ENCODE results near the gene OR2T3. TPM values are rescaled to one million over a fixed set of nuclear protein-coding genes. Genes with fewer than 3 reads are reported as not detected.
"Not testable (repeated sequence)": the region's sequence is repeated elsewhere in the genome, so short reads cannot be mapped to it uniquely, and the experiment has no call there.

OR2T3 gene
- not detected for total RNA-seq
- 0.14 TPM for total RNA-seq (2013)

GRCh38 chr1:248473051-248473450 is at the start of gene OR2T3:
OR2T3 (plus strand) TSS chr1:248473351; CDS start chr1:248473351, 0 bp downstream.
- H3K4me3 Mint-ChIP-seq; H3K36me3 Mint-ChIP-seq; H3K27me3 ChIP-seq (ENCODE audit: control insufficient read depth, insufficient read depth, low read length); H3K27ac ChIP-seq (ENCODE audit: low read length); H3K9me3 Mint-ChIP-seq; H3K27me3 Mint-ChIP-seq (ENCODE audit: low read depth in 2 of 2); H3K9me3 ChIP-seq (ENCODE audit: control insufficient read depth, insufficient read depth, low read length); intact Hi-C loops (cut with micrococcal nuclease); H3K36me3 ChIP-seq (ENCODE audit: control insufficient read depth, insufficient read depth, low read length); H3K4me1 Mint-ChIP-seq; DNase-seq; ATAC-seq; H3K27ac Mint-ChIP-seq; H3K4me1 ChIP-seq (ENCODE audit: control insufficient read depth, insufficient read depth, low read length); H3K4me3 ChIP-seq (ENCODE audit: low read length): not testable (repeated sequence)
- no CpG with 5 or more reads among the region's 2 CpGs for WGBS (ENCODE audit: insufficient coverage)

GRCh38 chr1:248427526-248428191 is 45.5 kb upstream of the OR2T3 start:
- H3K9me3 ChIP-seq (ENCODE audit: control insufficient read depth, insufficient read depth, low read length); H3K27me3 ChIP-seq (ENCODE audit: control insufficient read depth, insufficient read depth, low read length); H3K36me3 ChIP-seq (ENCODE audit: control insufficient read depth, insufficient read depth, low read length); H3K4me3 ChIP-seq (ENCODE audit: low read length); DNase-seq; H3K9me3 Mint-ChIP-seq; intact Hi-C loops (cut with micrococcal nuclease); H3K4me1 Mint-ChIP-seq; H3K36me3 Mint-ChIP-seq; H3K27me3 Mint-ChIP-seq (ENCODE audit: low read depth in 2 of 2); H3K4me3 Mint-ChIP-seq; H3K27ac ChIP-seq (ENCODE audit: low read length); H3K4me1 ChIP-seq (ENCODE audit: control insufficient read depth, insufficient read depth, low read length); ATAC-seq; H3K27ac Mint-ChIP-seq: not testable (repeated sequence)
- WGBS (ENCODE audit: insufficient coverage) = 78% methylated on average over 3 of the region's 3 CpGs

GRCh38 chr1:248428192-248428533 is 45.0 kb upstream of the OR2T3 start:
- H3K9me3 Mint-ChIP-seq; H3K4me3 Mint-ChIP-seq; H3K36me3 Mint-ChIP-seq; H3K36me3 ChIP-seq (ENCODE audit: control insufficient read depth, insufficient read depth, low read length); ATAC-seq; H3K27ac Mint-ChIP-seq; H3K4me1 Mint-ChIP-seq; H3K4me3 ChIP-seq (ENCODE audit: low read length); intact Hi-C loops (cut with micrococcal nuclease); DNase-seq; H3K27me3 ChIP-seq (ENCODE audit: control insufficient read depth, insufficient read depth, low read length); H3K4me1 ChIP-seq (ENCODE audit: control insufficient read depth, insufficient read depth, low read length); H3K27ac ChIP-seq (ENCODE audit: low read length); H3K9me3 ChIP-seq (ENCODE audit: control insufficient read depth, insufficient read depth, low read length); H3K27me3 Mint-ChIP-seq (ENCODE audit: low read depth in 2 of 2): not testable (repeated sequence)
- WGBS (ENCODE audit: insufficient coverage) = 20% methylated on average over 1 of the region's 3 CpGs

- H3K27me3 Mint-ChIP-seq (ENCODE audit: low read depth in 2 of 2); H3K27me3 ChIP-seq (ENCODE audit: control insufficient read depth, insufficient read depth, low read length); H3K27ac ChIP-seq (ENCODE audit: low read length); ATAC-seq; H3K36me3 ChIP-seq (ENCODE audit: control insufficient read depth, insufficient read depth, low read length); H3K9me3 Mint-ChIP-seq; H3K36me3 Mint-ChIP-seq; H3K4me1 ChIP-seq (ENCODE audit: control insufficient read depth, insufficient read depth, low read length); H3K4me1 Mint-ChIP-seq; H3K4me3 Mint-ChIP-seq; H3K4me3 ChIP-seq (ENCODE audit: low read length); DNase-seq; H3K27ac Mint-ChIP-seq; H3K9me3 ChIP-seq (ENCODE audit: control insufficient read depth, insufficient read depth, low read length); intact Hi-C loops (cut with micrococcal nuclease): not testable (repeated sequence)
- WGBS (ENCODE audit: insufficient coverage) = 95% methylated on average over 5 of the region's 11 CpGs
These were observed 41.5 kb upstream of the OR2T3 start for GRCh38 chr1:248431683-248432082.

- H3K27ac ChIP-seq (ENCODE audit: low read length); H3K4me3 ChIP-seq (ENCODE audit: low read length); H3K4me3 Mint-ChIP-seq; ATAC-seq; H3K4me1 ChIP-seq (ENCODE audit: control insufficient read depth, insufficient read depth, low read length); H3K4me1 Mint-ChIP-seq; H3K36me3 ChIP-seq (ENCODE audit: control insufficient read depth, insufficient read depth, low read length); intact Hi-C loops (cut with micrococcal nuclease); H3K9me3 Mint-ChIP-seq; H3K9me3 ChIP-seq (ENCODE audit: control insufficient read depth, insufficient read depth, low read length); H3K27me3 Mint-ChIP-seq (ENCODE audit: low read depth in 2 of 2); H3K36me3 Mint-ChIP-seq; H3K27me3 ChIP-seq (ENCODE audit: control insufficient read depth, insufficient read depth, low read length); H3K27ac Mint-ChIP-seq; DNase-seq: not testable (repeated sequence)
- 80% methylated on average over 3 of the region's 4 CpGs for WGBS (ENCODE audit: insufficient coverage)
These were observed 41.0 kb upstream of the OR2T3 start for GRCh38 chr1:248432201-248432600.

- H3K27me3 ChIP-seq (ENCODE audit: control insufficient read depth, insufficient read depth, low read length); DNase-seq; H3K36me3 Mint-ChIP-seq; H3K9me3 ChIP-seq (ENCODE audit: control insufficient read depth, insufficient read depth, low read length); H3K4me3 Mint-ChIP-seq; H3K4me1 Mint-ChIP-seq; H3K27me3 Mint-ChIP-seq (ENCODE audit: low read depth in 2 of 2); H3K27ac Mint-ChIP-seq; ATAC-seq; H3K4me1 ChIP-seq (ENCODE audit: control insufficient read depth, insufficient read depth, low read length); intact Hi-C loops (cut with micrococcal nuclease); H3K4me3 ChIP-seq (ENCODE audit: low read length); H3K9me3 Mint-ChIP-seq; H3K36me3 ChIP-seq (ENCODE audit: control insufficient read depth, insufficient read depth, low read length); H3K27ac ChIP-seq (ENCODE audit: low read length): not testable (repeated sequence)
- WGBS (ENCODE audit: insufficient coverage) = 92% methylated on average over 27 of the region's 38 CpGs
These were observed 39.2 kb upstream of the OR2T3 start for GRCh38 chr1:248433811-248434415.

- H3K27me3 ChIP-seq (ENCODE audit: control insufficient read depth, insufficient read depth, low read length); H3K9me3 Mint-ChIP-seq; H3K36me3 Mint-ChIP-seq; H3K4me3 ChIP-seq (ENCODE audit: low read length); H3K27me3 Mint-ChIP-seq (ENCODE audit: low read depth in 2 of 2); H3K4me1 Mint-ChIP-seq; H3K9me3 ChIP-seq (ENCODE audit: control insufficient read depth, insufficient read depth, low read length); ATAC-seq; H3K4me3 Mint-ChIP-seq; H3K36me3 ChIP-seq (ENCODE audit: control insufficient read depth, insufficient read depth, low read length); H3K4me1 ChIP-seq (ENCODE audit: control insufficient read depth, insufficient read depth, low read length); DNase-seq; intact Hi-C loops (cut with micrococcal nuclease); H3K27ac ChIP-seq (ENCODE audit: low read length); H3K27ac Mint-ChIP-seq: not testable (repeated sequence)
- no CpG with 5 or more reads among the region's 6 CpGs for WGBS (ENCODE audit: insufficient coverage)
These were observed 38.2 kb upstream of the OR2T3 start for GRCh38 chr1:248434913-248435312.

- H3K27me3 Mint-ChIP-seq (ENCODE audit: low read depth in 2 of 2); H3K9me3 ChIP-seq (ENCODE audit: control insufficient read depth, insufficient read depth, low read length); H3K4me1 Mint-ChIP-seq; H3K27me3 ChIP-seq (ENCODE audit: control insufficient read depth, insufficient read depth, low read length); H3K36me3 Mint-ChIP-seq; ATAC-seq; H3K4me1 ChIP-seq (ENCODE audit: control insufficient read depth, insufficient read depth, low read length); H3K4me3 Mint-ChIP-seq; H3K36me3 ChIP-seq (ENCODE audit: control insufficient read depth, insufficient read depth, low read length); intact Hi-C loops (cut with micrococcal nuclease); H3K4me3 ChIP-seq (ENCODE audit: low read length); DNase-seq; H3K27ac ChIP-seq (ENCODE audit: low read length); H3K27ac Mint-ChIP-seq; H3K9me3 Mint-ChIP-seq: not testable (repeated sequence)
- 74% methylated on average over 3 of the region's 3 CpGs for WGBS (ENCODE audit: insufficient coverage)
These were observed 36.8 kb upstream of the OR2T3 start for GRCh38 chr1:248436303-248436702.

Measured in natural killer cell (primary cell).